Lower leg skin (tissue), 3 donors: ENCODE results near the gene FMO2.

Experiments
- POLR2A ChIP-seq, 2 donors: fragments of 450-650 bp; IDR thresholded peaks; one replicate each; pipeline ENCODE4 v1.6.1; 2016 to 2017; ENCODE audit warnings: antibody characterized with exemption in 2 of 2, mild to moderate bottlenecking in 1 of 2, moderate library complexity in 1 of 2
- TF ChIP-seq, protein P1 (sequence below), 3 donors: fragments of 450-650 bp; IDR thresholded peaks; one replicate each; pipeline ENCODE4 v1.5.1; 2016; ENCODE audit warnings: antibody characterized with exemption in 3 of 3, mild to moderate bottlenecking in 3 of 3, moderate library complexity in 2 of 3

DNA sequence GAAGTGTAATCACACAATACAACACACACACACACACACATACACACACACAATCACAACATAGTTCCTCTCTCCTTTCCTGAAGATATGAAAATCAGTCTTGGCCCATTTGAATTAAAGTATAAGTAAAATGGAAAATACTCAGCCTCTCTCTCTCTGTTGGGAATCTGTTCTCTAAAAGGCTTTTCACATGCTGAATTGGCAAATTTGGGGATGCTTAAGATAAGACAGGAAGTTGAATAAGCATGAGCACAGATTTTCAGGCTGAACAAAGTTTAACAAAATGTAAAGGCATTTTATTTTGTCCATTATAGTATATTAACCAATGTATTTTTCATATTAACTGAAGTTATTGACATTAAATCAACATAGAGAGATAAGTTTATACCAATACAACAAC is 23.7 kb upstream of the FMO2 start:
- no peak for TF ChIP-seq POLR2A (IDR thresholded peaks at IDR 0.05)
- TF ChIP-seq, protein P1, sequence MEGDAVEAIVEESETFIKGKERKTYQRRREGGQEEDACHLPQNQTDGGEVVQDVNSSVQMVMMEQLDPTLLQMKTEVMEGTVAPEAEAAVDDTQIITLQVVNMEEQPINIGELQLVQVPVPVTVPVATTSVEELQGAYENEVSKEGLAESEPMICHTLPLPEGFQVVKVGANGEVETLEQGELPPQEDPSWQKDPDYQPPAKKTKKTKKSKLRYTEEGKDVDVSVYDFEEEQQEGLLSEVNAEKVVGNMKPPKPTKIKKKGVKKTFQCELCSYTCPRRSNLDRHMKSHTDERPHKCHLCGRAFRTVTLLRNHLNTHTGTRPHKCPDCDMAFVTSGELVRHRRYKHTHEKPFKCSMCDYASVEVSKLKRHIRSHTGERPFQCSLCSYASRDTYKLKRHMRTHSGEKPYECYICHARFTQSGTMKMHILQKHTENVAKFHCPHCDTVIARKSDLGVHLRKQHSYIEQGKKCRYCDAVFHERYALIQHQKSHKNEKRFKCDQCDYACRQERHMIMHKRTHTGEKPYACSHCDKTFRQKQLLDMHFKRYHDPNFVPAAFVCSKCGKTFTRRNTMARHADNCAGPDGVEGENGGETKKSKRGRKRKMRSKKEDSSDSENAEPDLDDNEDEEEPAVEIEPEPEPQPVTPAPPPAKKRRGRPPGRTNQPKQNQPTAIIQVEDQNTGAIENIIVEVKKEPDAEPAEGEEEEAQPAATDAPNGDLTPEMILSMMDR (IDR thresholded peaks at IDR 0.05): no peak
